Urothelium cell line (cell line): ENCODE results near the gene CAPN13.
A peak's percentile ranks its signal among the peaks of the same experiment; 100 is the strongest.

Experiments
- DNase-seq: peaks from one replicate; pipeline ENCODE4 v3.0.0; 2011; ENCODE audit warnings: low spot score, mixed read lengths
- FAIRE-seq: peaks from 2 replicates; lab custom pipeline; 2011; peaks lifted over from hg19 to GRCh38; lab: Jason Lieb, UNC

Gene CAPN13

GRCh38 chr2:30807249-30807648 is at the start of gene CAPN13:
Gene CAPN13 (minus strand): TSS chr2:30807446. CDS start chr2:30787325, 20,121 bp downstream.
- DNase-seq: no peak
- FAIRE-seq: no peak

- FAIRE-seq: no peak
Observed at GRCh38 chr2:30847841-30848240, 40.6 kb upstream of the CAPN13 start.

GRCh38 chr2:30847329-30847728 is 40.1 kb upstream of the CAPN13 start:
- FAIRE-seq (no peak), DNase-seq (no peak)

More at GRCh38 chr2:30847841-30848240, 40.6 kb upstream of the CAPN13 start:
- DNase-seq: no peak

GRCh38 chr2:30828586-30828985 is 21.3 kb upstream of the CAPN13 start:
- DNase-seq: no peak
- no peak for FAIRE-seq

- DNase-seq: no peak
- FAIRE-seq: no peak
Observed at GRCh38 chr2:30826916-30827315, 19.7 kb upstream of the CAPN13 start.

- FAIRE-seq: no peak
- no peak for DNase-seq
Observed at GRCh38 chr2:30826481-30826880, 19.2 kb upstream of the CAPN13 start.

- no peak for DNase-seq
- no peak for FAIRE-seq
Observed at GRCh38 chr2:30823452-30823851, 16.2 kb upstream of the CAPN13 start.

- FAIRE-seq (no peak), DNase-seq (no peak)
Observed at GRCh38 chr2:30821960-30822359, 14.7 kb upstream of the CAPN13 start.

- DNase-seq (no peak), FAIRE-seq (no peak)
Observed at GRCh38 chr2:30820381-30821055, 13.3 kb upstream of the CAPN13 start.

- no peak for DNase-seq
- FAIRE-seq: no peak
Observed at GRCh38 chr2:30809938-30810337, 2.7 kb upstream of the CAPN13 start.

- no peak for DNase-seq
- no peak for FAIRE-seq
Observed at GRCh38 chr2:30808695-30809094, 1.4 kb upstream of the CAPN13 start.

- FAIRE-seq: no peak
Observed at GRCh38 chr2:30803281-30803680, 4.0 kb downstream of the CAPN13 start.

GRCh38 chr2:30802611-30803010 is 4.6 kb downstream of the CAPN13 start:
- DNase-seq (no peak), FAIRE-seq (no peak)

More at GRCh38 chr2:30803281-30803680, 4.0 kb downstream of the CAPN13 start:
- DNase-seq: no peak

GRCh38 chr2:30801821-30802455 is 5.3 kb downstream of the CAPN13 start:
- no peak for FAIRE-seq

GRCh38 chr2:30800159-30800558 is 7.1 kb downstream of the CAPN13 start:
- DNase-seq: no peak
- no peak for FAIRE-seq

More at GRCh38 chr2:30801821-30802455, 5.3 kb downstream of the CAPN13 start:
- DNase-seq: no peak

- FAIRE-seq (no peak), DNase-seq (no peak)
Observed at GRCh38 chr2:30799366-30799765, 7.9 kb downstream of the CAPN13 start.

GRCh38 chr2:30798536-30798991 is 8.7 kb downstream of the CAPN13 start:
- no peak for DNase-seq
- FAIRE-seq: peak; percentile 32

- FAIRE-seq: no peak
Observed at GRCh38 chr2:30797381-30798015, 9.7 kb downstream of the CAPN13 start.

GRCh38 chr2:30796699-30797098 is 10.5 kb downstream of the CAPN13 start:
- FAIRE-seq: no peak
- DNase-seq: no peak

More at GRCh38 chr2:30797381-30798015, 9.7 kb downstream of the CAPN13 start:
- no peak for DNase-seq

GRCh38 chr2:30792521-30792920 is 14.7 kb downstream of the CAPN13 start:
- FAIRE-seq (no peak), DNase-seq (no peak)

- DNase-seq (no peak), FAIRE-seq (peak; percentile 17)
Observed at GRCh38 chr2:30790879-30791278, 16.4 kb downstream of the CAPN13 start.
